ENCODE measurements around the gene GRIN2A.

The GRIN2A gene

GRCh38 chr16:9808210-9808609 lies 374.0 kb downstream of the GRIN2A start:
- Histone ChIP-seq H3K4me1 (no peaks in the 10 kb centered on the region), H3K9me3 (no peaks in the 10 kb centered on the region), H3K4me3 (no peak overlapping the region), H3K27me3 (ENCODE audit: low read depth) (no peaks in the 10 kb centered on the region), H3K36me3 (replicated peaks) (no peaks in the 10 kb centered on the region)
- in situ Hi-C loops (cut with MboI; ENCODE audit: low sequenced_read_pairs), result no loop called here
- no peak for DNase-seq (ENCODE audit: low spot score in 2 of 2)

DNA sequence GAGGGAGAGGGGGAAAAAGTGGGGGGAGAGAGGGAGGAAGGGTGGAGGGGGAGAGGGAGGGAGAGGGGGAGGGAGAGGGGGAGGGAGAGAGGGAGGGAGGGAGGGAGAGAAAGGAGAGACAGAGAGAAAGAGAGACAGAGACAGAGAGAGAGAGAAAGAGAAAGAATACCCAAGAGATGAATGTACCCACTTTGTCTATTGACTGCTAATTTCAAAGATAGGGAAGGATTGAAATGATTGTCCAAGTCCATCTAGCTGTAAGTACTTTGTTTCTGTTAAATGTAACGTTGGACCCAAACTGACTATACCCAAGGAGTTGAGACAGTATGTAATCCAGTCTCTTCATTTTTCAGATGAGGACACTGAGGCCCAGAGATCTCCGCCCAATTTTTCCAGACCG lies 374.9 kb downstream of the GRIN2A start:
- Histone ChIP-seq H3K36me3 (replicated peaks) (no peaks in the 10 kb centered on the region), H3K9me3 (no peaks in the 10 kb centered on the region), H3K27me3 (ENCODE audit: low read depth) (no peaks in the 10 kb centered on the region), H3K4me1 (no peaks in the 10 kb centered on the region), H3K4me3 (no peak overlapping the region)
- no peak for DNase-seq (ENCODE audit: low spot score in 2 of 2)
- in situ Hi-C loops (cut with MboI; ENCODE audit: low sequenced_read_pairs), result no loop called here

DNA sequence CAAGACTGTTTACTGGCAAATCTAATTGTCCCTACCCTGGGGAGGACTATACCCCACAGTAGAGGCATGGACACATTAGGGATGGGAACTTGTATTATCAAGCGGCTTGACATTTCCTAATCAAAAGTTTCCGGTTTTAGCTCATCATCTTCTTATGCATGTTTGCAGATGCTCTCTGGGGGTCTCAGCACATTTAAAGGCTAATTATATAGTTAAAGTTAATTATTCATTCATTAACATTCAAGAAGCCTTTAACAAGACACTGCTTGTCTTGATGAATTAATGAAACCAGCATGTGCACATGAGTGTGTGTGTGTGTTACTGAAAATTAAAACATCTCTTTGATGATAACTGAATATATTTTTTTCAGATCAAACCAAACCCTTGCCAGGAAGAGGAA lies 377.1 kb downstream of the GRIN2A start:
- in situ Hi-C loops (cut with MboI; ENCODE audit: low sequenced_read_pairs), result no loop called here
- no peaks in the 10 kb centered on the region for H3K4me1 ChIP-seq
- no peak for DNase-seq (ENCODE audit: low spot score in 2 of 2)
- no peak overlapping the region for H3K4me3 ChIP-seq
- H3K9me3 ChIP-seq, result no peaks in the 10 kb centered on the region
- no peaks in the 10 kb centered on the region for H3K27me3 ChIP-seq (ENCODE audit: low read depth)
- no peaks in the 10 kb centered on the region for H3K36me3 ChIP-seq (replicated peaks)

- Histone ChIP-seq H3K4me1 (no peaks in the 10 kb centered on the region), H3K9me3 (no peaks in the 10 kb centered on the region), H3K4me3 (no peak overlapping the region), H3K36me3 (replicated peaks) (no peaks in the 10 kb centered on the region), H3K27me3 (ENCODE audit: low read depth) (no peaks in the 10 kb centered on the region)
- DNase-seq (ENCODE audit: low spot score in 2 of 2), result no peak
- in situ Hi-C loops (cut with MboI; ENCODE audit: low sequenced_read_pairs), result no loop called here
These were observed 380.1 kb downstream of the GRIN2A start for GRCh38 chr16:9802160-9802559.

GRCh38 chr16:9801651-9802050 lies 380.6 kb downstream of the GRIN2A start:
- Histone ChIP-seq H3K4me1 (no peaks in the 10 kb centered on the region), H3K27me3 (ENCODE audit: low read depth) (no peaks in the 10 kb centered on the region), H3K4me3 (no peak overlapping the region), H3K9me3 (no peaks in the 10 kb centered on the region), H3K36me3 (replicated peaks) (no peaks in the 10 kb centered on the region)
- DNase-seq (ENCODE audit: low spot score in 2 of 2), result no peak
- in situ Hi-C loops (cut with MboI; ENCODE audit: low sequenced_read_pairs), result no loop called here

DNA sequence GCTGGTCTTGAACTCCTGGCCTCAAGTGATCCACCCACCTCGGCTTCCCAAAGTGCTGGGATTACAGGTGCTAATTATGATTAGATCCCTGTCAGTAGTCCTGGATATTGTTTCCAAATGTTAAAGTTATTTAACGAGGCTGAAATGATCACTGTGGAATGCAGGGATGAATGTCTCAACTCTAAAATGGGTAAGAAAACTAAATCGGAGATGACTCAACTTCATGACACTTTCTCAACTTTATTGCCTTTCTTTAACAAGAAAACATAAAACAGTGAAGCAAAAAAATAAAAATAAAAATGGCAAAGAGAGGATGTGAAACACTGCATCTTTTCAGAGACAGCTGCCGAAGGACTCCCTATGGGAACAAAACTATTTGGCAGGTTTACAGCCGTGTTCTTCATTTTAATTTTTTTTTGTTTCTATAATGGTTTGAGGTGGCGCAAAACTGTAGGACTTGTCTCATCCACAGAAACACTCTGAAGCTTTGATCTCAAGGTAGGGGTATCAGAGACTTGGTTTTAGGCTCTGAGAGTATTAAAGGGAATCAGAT lies 382.0 kb downstream of the GRIN2A start:
- Histone ChIP-seq H3K36me3 (replicated peaks) (no peaks in the 10 kb centered on the region), H3K9me3 (no peaks in the 10 kb centered on the region), H3K4me1 (no peaks in the 10 kb centered on the region), H3K27me3 (ENCODE audit: low read depth) (no peaks in the 10 kb centered on the region), H3K4me3 (no peak overlapping the region)
- in situ Hi-C loops (cut with MboI; ENCODE audit: low sequenced_read_pairs), result no loop called here
- DNase-seq (ENCODE audit: low spot score in 2 of 2), result no peak

DNA sequence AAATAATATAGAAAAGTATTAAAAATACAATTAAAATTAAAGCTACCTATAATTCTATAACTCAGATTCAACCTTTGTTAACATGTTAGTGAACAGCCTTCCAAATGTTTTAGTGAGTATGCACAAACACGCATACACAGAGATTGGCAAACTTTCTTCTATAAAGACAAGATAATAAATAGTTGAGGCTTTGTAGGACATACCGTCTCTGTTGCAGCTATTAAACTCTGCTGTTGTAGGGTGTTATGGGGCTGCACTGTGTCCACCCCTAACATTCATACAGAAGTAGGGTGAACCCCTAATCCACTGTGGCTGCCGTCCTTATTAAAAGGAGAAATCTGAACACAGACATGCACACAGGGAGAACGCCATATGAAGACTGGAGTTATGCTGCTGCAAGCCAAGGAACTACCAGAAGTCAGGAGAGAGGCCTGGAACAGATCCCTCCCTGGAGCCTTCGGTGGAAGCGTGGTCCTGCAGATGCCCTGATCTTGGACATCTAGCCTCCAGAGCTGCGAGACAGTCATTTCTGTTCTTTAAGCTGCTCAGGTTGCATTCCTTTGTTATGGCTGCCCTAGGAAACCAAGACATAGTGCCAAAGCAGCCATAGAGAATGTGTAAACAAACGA lies 383.2 kb downstream of the GRIN2A start:
- Histone ChIP-seq H3K4me1 (no peaks in the 10 kb centered on the region), H3K36me3 (replicated peaks) (no peaks in the 10 kb centered on the region), H3K4me3 (no peak overlapping the region), H3K9me3 (no peaks in the 10 kb centered on the region), H3K27me3 (ENCODE audit: low read depth) (no peaks in the 10 kb centered on the region)
- no peak for DNase-seq (ENCODE audit: low spot score in 2 of 2)
- in situ Hi-C loops (cut with MboI; ENCODE audit: low sequenced_read_pairs), result no loop called here

DNA sequence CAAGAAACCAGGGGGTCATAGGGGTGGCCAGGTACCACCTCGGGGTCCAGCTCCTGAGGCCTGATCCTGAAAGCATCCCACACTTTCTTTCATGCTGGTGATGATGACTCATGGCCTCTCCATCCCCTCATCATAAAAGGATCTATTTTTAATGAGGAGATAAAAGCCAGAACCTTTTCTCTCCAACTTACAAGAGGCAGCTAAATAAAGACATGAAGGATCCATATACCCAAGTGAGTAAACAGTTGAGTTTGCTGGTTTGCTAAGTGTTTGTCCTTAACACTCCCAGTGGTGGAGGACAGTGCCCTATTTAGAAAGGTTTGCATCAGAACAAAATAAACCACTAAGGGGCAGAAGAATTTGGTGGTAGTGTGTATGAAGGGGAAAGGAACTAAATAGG lies 383.8 kb downstream of the GRIN2A start:
- Histone ChIP-seq H3K4me3 (no peak overlapping the region), H3K9me3 (no peaks in the 10 kb centered on the region), H3K36me3 (replicated peaks) (no peaks in the 10 kb centered on the region), H3K4me1 (no peaks in the 10 kb centered on the region), H3K27me3 (ENCODE audit: low read depth) (no peaks in the 10 kb centered on the region)
- in situ Hi-C loops (cut with MboI; ENCODE audit: low sequenced_read_pairs), result no loop called here
- DNase-seq (ENCODE audit: low spot score in 2 of 2), result no peak

DNA sequence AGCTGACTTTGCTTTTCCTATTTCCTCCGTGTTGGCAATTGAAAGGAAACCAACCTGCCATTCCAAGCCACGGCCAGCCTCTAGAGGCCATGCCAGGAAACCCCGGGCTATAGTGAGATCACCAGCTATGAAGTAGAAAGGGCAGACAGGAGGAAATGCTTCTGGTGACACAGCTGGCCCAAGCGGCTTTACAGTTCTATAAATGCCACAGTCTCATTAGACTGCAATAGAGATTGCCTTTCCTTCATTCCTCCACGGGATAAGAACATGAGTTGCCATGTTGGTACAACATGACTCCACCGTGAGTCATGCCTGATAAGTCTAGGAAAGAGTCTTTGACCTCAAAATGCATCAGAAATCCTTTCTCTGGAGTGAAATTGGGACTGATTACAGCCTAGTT lies 384.9 kb downstream of the GRIN2A start:
- Histone ChIP-seq H3K4me3 (no peak overlapping the region), H3K36me3 (replicated peaks) (no peaks in the 10 kb centered on the region), H3K4me1 (no peaks in the 10 kb centered on the region), H3K27me3 (ENCODE audit: low read depth) (no peaks in the 10 kb centered on the region), H3K9me3 (no peaks in the 10 kb centered on the region)
- in situ Hi-C loops (cut with MboI; ENCODE audit: low sequenced_read_pairs), result no loop called here
- no peak for DNase-seq (ENCODE audit: low spot score in 2 of 2)

DNA sequence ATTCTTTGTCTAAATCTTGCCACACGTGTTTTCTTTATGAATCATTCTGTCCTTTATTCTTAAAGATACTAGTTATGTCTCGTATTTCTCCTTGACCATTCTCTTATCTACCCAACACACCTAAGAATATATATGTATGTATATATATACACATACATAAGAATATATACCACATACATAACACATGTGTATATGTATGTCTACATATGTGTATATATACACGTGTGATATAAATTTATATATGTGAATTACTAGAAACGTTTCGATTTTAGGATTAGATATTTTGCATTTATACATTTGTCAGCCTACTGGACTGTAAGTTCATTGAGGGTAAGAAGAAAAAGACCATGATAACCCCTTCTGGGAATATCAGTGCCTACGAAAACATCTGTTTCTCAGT lies 388.6 kb downstream of the GRIN2A start:
- Histone ChIP-seq H3K9me3 (no peaks in the 10 kb centered on the region; the same call in 1 of the 2 replicates), H3K36me3 (replicated peaks) (no peaks in the 10 kb centered on the region), H3K4me1 (no peaks in the 10 kb centered on the region), H3K27me3 (ENCODE audit: low read depth) (no peaks in the 10 kb centered on the region), H3K4me3 (no peak overlapping the region)
- in situ Hi-C loops (cut with MboI; ENCODE audit: low sequenced_read_pairs), result no loop called here
- no peak for DNase-seq (ENCODE audit: low spot score in 2 of 2)

DNA sequence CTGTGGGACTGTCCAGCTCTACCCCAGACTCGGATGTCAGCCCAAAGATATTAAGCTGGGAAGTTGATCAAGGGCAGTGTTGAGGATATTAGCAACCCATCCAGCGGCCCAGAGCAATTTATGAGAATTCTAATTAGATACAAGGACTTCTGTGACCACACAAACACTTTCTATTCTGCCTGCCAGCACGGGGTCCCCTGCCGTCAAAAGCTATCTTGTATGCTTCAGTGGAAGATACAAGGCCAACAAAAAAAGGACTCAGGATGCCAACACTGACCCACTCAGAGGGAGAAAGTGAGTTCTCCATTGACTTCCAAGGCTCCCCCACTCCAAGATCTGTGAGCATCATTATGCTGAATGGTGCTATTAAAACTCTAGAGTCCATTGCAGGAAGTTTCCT lies 390.7 kb downstream of the GRIN2A start:
- no peaks in the 10 kb centered on the region for H3K4me1 ChIP-seq
- H3K9me3 ChIP-seq, result no peaks in the 10 kb centered on the region; the same call in 1 of the 2 replicates
- no peaks in the 10 kb centered on the region for H3K36me3 ChIP-seq (replicated peaks)
- no peak for DNase-seq (ENCODE audit: low spot score in 2 of 2)
- H3K4me3 ChIP-seq, result no peak overlapping the region
- in situ Hi-C loops (cut with MboI; ENCODE audit: low sequenced_read_pairs), result no loop called here
- H3K27me3 ChIP-seq (ENCODE audit: low read depth), result no peaks in the 10 kb centered on the region

- H3K4me3 ChIP-seq, result no peak overlapping the region
- H3K4me1 ChIP-seq, result no peaks in the 10 kb centered on the region
- no peaks in the 10 kb centered on the region; the same call in 1 of the 2 replicates for H3K9me3 ChIP-seq
- in situ Hi-C loops (cut with MboI; ENCODE audit: low sequenced_read_pairs), result no loop called here
- DNase-seq (ENCODE audit: low spot score in 2 of 2), result no peak
- H3K36me3 ChIP-seq (replicated peaks), result no peaks in the 10 kb centered on the region
- H3K27me3 ChIP-seq (ENCODE audit: low read depth), result no peaks in the 10 kb centered on the region
These were observed 392.0 kb downstream of the GRIN2A start for GRCh38 chr16:9790199-9790598.

- no peaks in the 10 kb centered on the region; the same call in 1 of the 2 replicates for H3K9me3 ChIP-seq
- no peak overlapping the region for H3K4me3 ChIP-seq
- no peak for DNase-seq (ENCODE audit: low spot score in 2 of 2)
- no peaks in the 10 kb centered on the region for H3K27me3 ChIP-seq (ENCODE audit: low read depth)
- H3K36me3 ChIP-seq (replicated peaks), result no peaks in the 10 kb centered on the region
- H3K4me1 ChIP-seq, result no peaks in the 10 kb centered on the region
- in situ Hi-C loops (cut with MboI; ENCODE audit: low sequenced_read_pairs), result no loop called here
These were observed 394.5 kb downstream of the GRIN2A start for GRCh38 chr16:9787717-9788116.

DNA sequence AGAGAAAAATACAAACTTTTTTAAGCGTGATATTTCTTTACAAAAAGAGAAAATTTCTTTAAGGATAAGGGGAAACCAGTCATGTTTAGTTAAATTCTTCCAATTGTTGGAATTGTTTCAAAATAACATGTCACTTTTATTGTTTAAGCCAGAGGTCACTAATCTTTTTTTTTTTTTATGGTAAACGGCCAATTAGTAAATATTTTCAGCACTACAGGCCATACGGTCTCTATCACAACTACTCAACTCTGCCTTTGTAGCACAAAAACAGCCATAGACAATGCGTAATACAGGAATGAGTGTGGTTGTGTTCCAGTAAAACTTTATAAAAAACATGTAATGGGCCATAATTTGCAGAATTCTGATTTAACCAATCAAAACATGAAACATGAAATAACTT lies 401.4 kb downstream of the GRIN2A start:
- in situ Hi-C loops (cut with MboI; ENCODE audit: low sequenced_read_pairs), result no loop called here
- H3K9me3 ChIP-seq, result no peaks in the 10 kb centered on the region
- H3K4me3 ChIP-seq, result no peak overlapping the region
- no peaks in the 10 kb centered on the region for H3K36me3 ChIP-seq (replicated peaks)
- H3K27me3 ChIP-seq (ENCODE audit: low read depth), result no peaks in the 10 kb centered on the region
- H3K4me1 ChIP-seq, result no peaks in the 10 kb centered on the region
- no peak for DNase-seq (ENCODE audit: low spot score in 2 of 2)

GRCh38 chr16:9778849-9779248 lies 403.4 kb downstream of the GRIN2A start:
- in situ Hi-C loops (cut with MboI; ENCODE audit: low sequenced_read_pairs), result no loop called here
- H3K4me3 ChIP-seq, result no peak overlapping the region
- H3K4me1 ChIP-seq, result no peaks in the 10 kb centered on the region
- no peak for DNase-seq (ENCODE audit: low spot score in 2 of 2)
- no peaks in the 10 kb centered on the region for H3K9me3 ChIP-seq
- H3K36me3 ChIP-seq (replicated peaks), result no peaks in the 10 kb centered on the region
- no peaks in the 10 kb centered on the region for H3K27me3 ChIP-seq (ENCODE audit: low read depth)
